Neural cell (in vitro differentiated cells): ENCODE results near the gene DNAAF3. TPM values are rescaled to one million over a fixed set of nuclear protein-coding genes. Genes with fewer than 3 reads are reported as not detected.

Source experiments
- H2AFZ ChIP-seq: fragments of 200-600, 300-800 bp; sonication (generic), shearing (Covaris generic); 2 replicates; pipeline ENCODE4 v1.6.0; 2014; ENCODE audit warnings: low read depth, mild to moderate bottlenecking, antibody characterized with exemption, low read length, moderate library complexity
- H3F3A ChIP-seq: fragments of 200-600 bp; shearing (Covaris generic); 2 replicates; pipeline ENCODE4 v1.6.1; 2016; ENCODE audit warnings: mild to moderate bottlenecking, moderate library complexity, mixed read lengths, antibody characterized with exemption, low read length; ENCODE audit not compliant: insufficient read depth, poor library complexity, severe bottlenecking
- H3K27ac ChIP-seq: fragments of 200-600, 300-800 bp; sonication (generic), shearing (Covaris generic); 2 replicates; pipeline ENCODE4 v1.5.1; 2014; ENCODE audit warnings: mild to moderate bottlenecking, low read length, moderate library complexity
- H3K27me3 ChIP-seq: fragments of 300-800, 200-600 bp; sonication (generic), shearing (Covaris generic); 2 replicates; pipeline ENCODE4 v1.6.0; 2014; ENCODE audit warnings: mild to moderate bottlenecking, low read depth, low read length, moderate library complexity; ENCODE audit not compliant: insufficient read depth
- H3K36me3 ChIP-seq: fragments of 300-800, 200-600 bp; sonication (generic), shearing (Covaris generic); 2 replicates; pipeline ENCODE4 v1.5.1; 2014; ENCODE audit warnings: mild to moderate bottlenecking, antibody characterized with exemption, low read length, moderate library complexity; ENCODE audit not compliant: insufficient read depth
- H3K4me2 ChIP-seq: fragments of 300-800, 200-600 bp; sonication (generic), shearing (Covaris generic); 2 replicates; pipeline ENCODE4 v1.6.0; 2014; ENCODE audit warnings: mild to moderate bottlenecking, low read length
- H3K4me3 ChIP-seq: fragments of 300-800, 200-600 bp; sonication (generic), shearing (Covaris generic); 2 replicates; pipeline ENCODE4 v1.5.1; 2014; ENCODE audit warnings: mild to moderate bottlenecking, low read length, moderate library complexity
- H3K79me2 ChIP-seq: fragments of 200-600 bp; shearing (Covaris generic); replicated peaks from 2 replicates; pipeline ENCODE4 v1.6.0; 2014; ENCODE audit warnings: mild to moderate bottlenecking, low read length, moderate library complexity; ENCODE audit not compliant: insufficient read depth
- H3K9ac ChIP-seq: fragments of 300-800, 200-600 bp; sonication (generic), shearing (Covaris generic); 2 replicates; pipeline ENCODE4 v1.6.1; 2016; ENCODE audit warnings: mild to moderate bottlenecking, low read length, mixed read lengths
- H3K9me2 ChIP-seq: fragments of 200-600 bp; shearing (Covaris generic); 2 replicates; pipeline ENCODE4 v1.6.1; 2016; ENCODE audit warnings: mild to moderate bottlenecking, low read length, mixed read lengths; ENCODE audit not compliant: insufficient read depth
- H3K9me3 ChIP-seq: fragments of 200-600, 300-800 bp; sonication (generic), shearing (Covaris generic); 2 replicates; pipeline ENCODE4 v1.6.1; 2016; ENCODE audit warnings: mild to moderate bottlenecking, mixed run types, low read length, moderate library complexity, mixed read lengths
- H4K20me1 ChIP-seq: fragments of 200-600 bp; shearing (Covaris generic); 2 replicates; pipeline ENCODE4 v1.6.1; 2016; ENCODE audit warnings: mild to moderate bottlenecking, mixed run types; ENCODE audit not compliant: insufficient read depth
- EP300 ChIP-seq: fragments of 450-650 bp; conservative IDR thresholded peaks from 2 replicates; pipeline ENCODE4 v1.6.1; 2014; ENCODE audit warnings: antibody characterized with exemption, mild to moderate bottlenecking, moderate library complexity; ENCODE audit not compliant: poor library complexity, severe bottlenecking
- EZH2 ChIP-seq: fragments of 200-600, 300-800 bp; shearing (Covaris generic), sonication (generic); IDR thresholded peaks from 2 replicates; pipeline ENCODE4 v1.6.1; 2014; ENCODE audit warnings: antibody characterized with exemption, low read length, borderline replicate concordance, mild to moderate bottlenecking; ENCODE audit not compliant: insufficient read depth, poor library complexity, severe bottlenecking
- MXI1 ChIP-seq: fragments of 450-650 bp; conservative IDR thresholded peaks from 2 replicates; pipeline ENCODE4 v1.6.1; 2014; ENCODE audit warnings: antibody characterized with exemption, mild to moderate bottlenecking; ENCODE audit not compliant: poor library complexity, severe bottlenecking
- POLR2AphosphoS5 ChIP-seq: IDR thresholded peaks from 2 replicates; pipeline ENCODE4 v1.6.1; 2012
- RAD21 ChIP-seq: fragments of 450-650 bp; conservative IDR thresholded peaks from 2 replicates; pipeline ENCODE4 v1.6.1; 2014; ENCODE audit warnings: antibody characterized with exemption, mild to moderate bottlenecking, moderate library complexity
- SMC3 ChIP-seq: fragments of 450-650 bp; conservative IDR thresholded peaks from 2 replicates; pipeline ENCODE4 v1.6.1; 2014; ENCODE audit warnings: antibody characterized with exemption, mild to moderate bottlenecking, moderate library complexity; ENCODE audit not compliant: poor library complexity
- TAF1 ChIP-seq: IDR thresholded peaks from 2 replicates; pipeline ENCODE4 v1.6.1; 2012; ENCODE audit warnings: low read depth
- polyA plus RNA-seq: library from polyadenylated mRNA; depleted of rRNA; stranded (reverse); fragments of >200 nt; gene quantifications from 2 replicates; pipeline ENCODE4 v1.2.3, GENCODE V29; 2014
- TF ChIP-seq, protein P1 (sequence below): IDR thresholded peaks from 2 replicates; pipeline ENCODE4 v1.6.1; 2012; ENCODE audit warnings: borderline replicate concordance
- TF ChIP-seq, protein P2 (sequence below): fragments of 450-650 bp; IDR thresholded peaks from 2 replicates; pipeline ENCODE4 v1.5.1; 2014; ENCODE audit warnings: antibody characterized with exemption, mild to moderate bottlenecking, moderate library complexity; ENCODE audit not compliant: poor library complexity, severe bottlenecking

DNAAF3 gene
- polyA plus RNA-seq, 1 donor from 2014 or later, result 0.38 TPM

DNA sequence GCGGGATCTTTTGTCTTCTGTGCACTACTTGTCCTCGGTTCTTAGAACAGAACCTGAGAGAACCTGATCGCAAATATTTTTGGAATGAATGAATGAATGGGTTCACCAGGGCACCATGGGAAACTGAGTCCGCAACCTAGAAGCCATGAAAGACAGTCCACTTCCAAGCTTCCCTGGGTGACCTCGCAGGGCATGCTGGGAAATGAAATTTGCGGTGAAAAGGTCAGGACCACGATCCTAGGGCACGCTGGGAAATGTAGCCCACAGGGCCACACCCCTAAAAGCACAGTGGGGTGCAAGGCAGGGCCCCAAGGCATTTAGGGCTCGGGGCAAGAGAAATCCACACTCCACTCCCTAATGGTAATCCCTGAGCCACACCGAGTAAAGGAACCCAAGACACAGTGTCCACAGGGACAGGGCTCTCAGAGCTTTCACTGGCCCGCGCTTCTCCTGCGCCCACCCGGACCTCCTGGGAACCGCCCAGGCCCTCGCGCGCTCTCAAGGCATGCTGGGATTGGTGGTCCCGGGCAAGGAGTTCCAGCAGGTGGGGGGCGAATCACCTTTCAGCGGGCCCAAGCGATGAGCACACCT, 47.9 kb downstream of the DNAAF3 start (continued):
- TF ChIP-seq, protein P1, sequence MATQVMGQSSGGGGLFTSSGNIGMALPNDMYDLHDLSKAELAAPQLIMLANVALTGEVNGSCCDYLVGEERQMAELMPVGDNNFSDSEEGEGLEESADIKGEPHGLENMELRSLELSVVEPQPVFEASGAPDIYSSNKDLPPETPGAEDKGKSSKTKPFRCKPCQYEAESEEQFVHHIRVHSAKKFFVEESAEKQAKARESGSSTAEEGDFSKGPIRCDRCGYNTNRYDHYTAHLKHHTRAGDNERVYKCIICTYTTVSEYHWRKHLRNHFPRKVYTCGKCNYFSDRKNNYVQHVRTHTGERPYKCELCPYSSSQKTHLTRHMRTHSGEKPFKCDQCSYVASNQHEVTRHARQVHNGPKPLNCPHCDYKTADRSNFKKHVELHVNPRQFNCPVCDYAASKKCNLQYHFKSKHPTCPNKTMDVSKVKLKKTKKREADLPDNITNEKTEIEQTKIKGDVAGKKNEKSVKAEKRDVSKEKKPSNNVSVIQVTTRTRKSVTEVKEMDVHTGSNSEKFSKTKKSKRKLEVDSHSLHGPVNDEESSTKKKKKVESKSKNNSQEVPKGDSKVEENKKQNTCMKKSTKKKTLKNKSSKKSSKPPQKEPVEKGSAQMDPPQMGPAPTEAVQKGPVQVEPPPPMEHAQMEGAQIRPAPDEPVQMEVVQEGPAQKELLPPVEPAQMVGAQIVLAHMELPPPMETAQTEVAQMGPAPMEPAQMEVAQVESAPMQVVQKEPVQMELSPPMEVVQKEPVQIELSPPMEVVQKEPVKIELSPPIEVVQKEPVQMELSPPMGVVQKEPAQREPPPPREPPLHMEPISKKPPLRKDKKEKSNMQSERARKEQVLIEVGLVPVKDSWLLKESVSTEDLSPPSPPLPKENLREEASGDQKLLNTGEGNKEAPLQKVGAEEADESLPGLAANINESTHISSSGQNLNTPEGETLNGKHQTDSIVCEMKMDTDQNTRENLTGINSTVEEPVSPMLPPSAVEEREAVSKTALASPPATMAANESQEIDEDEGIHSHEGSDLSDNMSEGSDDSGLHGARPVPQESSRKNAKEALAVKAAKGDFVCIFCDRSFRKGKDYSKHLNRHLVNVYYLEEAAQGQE, result no peak
- no peak for TF ChIP-seq MXI1

DNA sequence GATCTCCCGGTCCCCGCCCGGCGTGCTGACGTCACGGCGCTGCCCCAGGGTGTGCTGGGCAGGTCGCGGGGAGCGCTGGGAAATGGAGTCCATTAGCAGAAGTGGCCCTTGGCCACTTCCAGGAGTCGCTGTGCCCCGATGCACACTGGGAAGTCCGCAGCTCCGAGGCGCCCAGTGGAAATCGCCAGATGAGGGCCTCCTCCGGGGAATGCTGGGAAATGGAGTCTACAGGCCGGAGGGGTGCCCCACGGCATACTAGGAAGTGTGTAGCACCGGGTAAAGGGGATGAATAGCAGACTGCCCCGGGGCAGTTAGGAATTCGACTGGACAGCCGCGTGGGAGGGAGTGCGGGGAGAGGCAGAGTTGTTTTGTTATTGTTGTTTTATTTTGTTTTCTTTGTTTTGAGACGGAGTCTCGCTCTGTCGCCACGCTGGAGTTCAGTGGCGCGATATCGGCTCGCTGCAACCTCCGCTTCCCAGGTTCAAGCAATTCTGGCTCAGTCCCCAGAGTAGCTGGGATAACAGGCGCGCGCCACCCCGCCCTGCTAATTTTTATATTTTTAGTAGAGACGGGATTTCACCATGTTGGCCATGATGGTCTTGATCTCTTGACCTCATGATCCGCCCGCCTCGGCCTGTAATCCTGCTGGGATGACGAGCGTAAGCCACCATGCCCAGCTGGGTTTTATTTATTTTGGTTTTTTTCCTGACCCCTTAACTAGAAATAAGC, 48.6 kb downstream of the DNAAF3 start:
- Histone ChIP-seq H3K4me2 (peak overlapping the region; percentile 84), H3F3A (no peaks in the 10 kb centered on the region), H2AFZ (peak overlapping the region; percentile 77), H3K36me3 (no peaks in the 10 kb centered on the region), H3K27ac (peak overlapping the region; percentile 74), H3K9me3 (no peaks in the 10 kb centered on the region), H3K9ac (peak overlapping the region; percentile 67), H4K20me1 (peaks cover 9% of the 10 kb centered on the region), H3K9me2 (no peaks in the 10 kb centered on the region), H3K79me2 (peaks cover 41% of the 10 kb centered on the region), H3K4me3 (peak overlapping the region; percentile 75), H3K27me3 (no peaks in the 10 kb centered on the region)
- TF ChIP-seq, protein P1, result peak; percentile 21
- TF ChIP-seq MXI1 (peak; percentile 69), RAD21 (no peak), SMC3 (no peak), EZH2 (no peak), TAF1 (no peak), POLR2AphosphoS5 (peak; percentile 59), EP300 (peak; percentile 49)
- TF ChIP-seq, protein P2, sequence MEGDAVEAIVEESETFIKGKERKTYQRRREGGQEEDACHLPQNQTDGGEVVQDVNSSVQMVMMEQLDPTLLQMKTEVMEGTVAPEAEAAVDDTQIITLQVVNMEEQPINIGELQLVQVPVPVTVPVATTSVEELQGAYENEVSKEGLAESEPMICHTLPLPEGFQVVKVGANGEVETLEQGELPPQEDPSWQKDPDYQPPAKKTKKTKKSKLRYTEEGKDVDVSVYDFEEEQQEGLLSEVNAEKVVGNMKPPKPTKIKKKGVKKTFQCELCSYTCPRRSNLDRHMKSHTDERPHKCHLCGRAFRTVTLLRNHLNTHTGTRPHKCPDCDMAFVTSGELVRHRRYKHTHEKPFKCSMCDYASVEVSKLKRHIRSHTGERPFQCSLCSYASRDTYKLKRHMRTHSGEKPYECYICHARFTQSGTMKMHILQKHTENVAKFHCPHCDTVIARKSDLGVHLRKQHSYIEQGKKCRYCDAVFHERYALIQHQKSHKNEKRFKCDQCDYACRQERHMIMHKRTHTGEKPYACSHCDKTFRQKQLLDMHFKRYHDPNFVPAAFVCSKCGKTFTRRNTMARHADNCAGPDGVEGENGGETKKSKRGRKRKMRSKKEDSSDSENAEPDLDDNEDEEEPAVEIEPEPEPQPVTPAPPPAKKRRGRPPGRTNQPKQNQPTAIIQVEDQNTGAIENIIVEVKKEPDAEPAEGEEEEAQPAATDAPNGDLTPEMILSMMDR, result peak; percentile 28
